ENCODE data around the gene BTBD9.

DNA sequence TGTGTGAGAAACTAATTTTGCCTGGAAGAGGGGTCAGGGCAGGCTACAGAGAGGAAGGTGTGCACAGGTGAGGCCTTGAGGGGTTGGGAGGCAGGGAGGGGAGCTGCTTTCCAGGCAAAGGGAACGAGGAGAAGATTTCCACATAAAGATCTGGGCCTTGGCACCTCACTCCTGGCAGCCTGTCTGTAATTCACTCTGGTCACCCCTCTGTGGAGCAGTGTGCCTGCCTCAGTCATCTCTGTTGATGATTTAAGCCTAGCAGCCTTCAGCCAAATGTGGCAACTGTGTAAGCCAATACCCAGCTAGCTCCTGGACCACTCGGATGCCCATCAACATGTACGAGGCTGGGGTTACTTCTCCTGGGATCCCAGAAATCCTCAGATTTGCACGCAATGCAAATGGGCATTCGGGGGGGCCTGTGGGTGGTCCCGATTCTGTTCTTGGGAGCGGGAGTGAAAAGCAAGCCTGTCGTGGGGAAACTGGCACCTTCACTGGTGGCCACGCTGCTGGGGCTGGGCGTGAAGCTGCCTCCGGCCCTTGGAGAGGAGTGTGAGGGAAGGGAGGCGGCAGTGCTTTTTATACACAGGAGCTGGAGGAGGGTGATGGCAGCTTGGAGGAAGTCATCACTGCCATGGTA, 459.8 kb downstream of the BTBD9 start:
- no peak for TF ChIP-seq POLR2A (IDR thresholded peaks at IDR 0.05; ENCODE audit: low read depth, low read length)
- TF ChIP-seq POLR2AphosphoS5 (IDR thresholded peaks at IDR 0.05; ENCODE audit: low read depth, low read length), result no peak
- no peak for TF ChIP-seq TAF1 (IDR thresholded peaks at IDR 0.05; ENCODE audit: borderline replicate concordance, low read depth, low read length)
